H1 (cell line): ENCODE results near the gene CLN6. TPM values are rescaled to one million over a fixed set of nuclear protein-coding genes. Genes with fewer than 3 reads are reported as not detected.

ENCODE experiments used
- CTCF ChIA-PET: fragments of 300-600 bp; sonication (Branson Sonifier 250); formaldehyde crosslinking; loops from one replicate; lab custom pipeline; 2021; ENCODE audit not compliant: partially characterized antibody; lab: Charles Lee
- POLR2A ChIA-PET: fragments of 300-600 bp; sonication (Branson Sonifier 250); formaldehyde crosslinking; loops from one replicate; lab custom pipeline; 2021; ENCODE audit warnings: inconsistent platforms; ENCODE audit not compliant: partially characterized antibody; lab: Charles Lee
- DNase-seq, 2 experiments: peaks; one replicate each; pipeline versions ENCODE4 v3.0.0 to v3.0.0-alpha.2; 2010 to 2022; ENCODE audit warnings: low spot score in 2 of 2, low read depth in 1 of 2, mixed read lengths in 1 of 2
- FAIRE-seq: peaks from 2 replicates; lab custom pipeline; 2011; peaks lifted over from hg19 to GRCh38; lab: Jason Lieb, UNC
- H2AFZ ChIP-seq: 2 replicates; pipeline ENCODE4 v1.8.1; 2012; ENCODE audit warnings: low read length, inconsistent platforms
- H2AK5ac ChIP-seq: 2 replicates; pipeline ENCODE4 v1.6.1; 2013; ENCODE audit warnings: low read depth, low read length
- H2BK120ac ChIP-seq: replicated peaks from 2 replicates; pipeline ENCODE3; 2013; ENCODE audit warnings: low read depth, low read length, inconsistent platforms
- H2BK12ac ChIP-seq: 2 replicates; pipeline ENCODE4 v1.6.1; 2013; ENCODE audit warnings: low read depth, low read length
- H2BK15ac ChIP-seq: 2 replicates; pipeline ENCODE4 v1.6.1; 2013; ENCODE audit warnings: low read length
- H2BK20ac ChIP-seq: 2 replicates; pipeline ENCODE4 v1.6.1; 2013; ENCODE audit warnings: low read length
- H2BK5ac ChIP-seq: 2 replicates; pipeline ENCODE4 v1.6.1; 2013; ENCODE audit warnings: low read depth, low read length
- H3K14ac ChIP-seq: 2 replicates; pipeline ENCODE4 v1.6.1; 2013; ENCODE audit warnings: inconsistent platforms; ENCODE audit not compliant: insufficient read length
- H3K18ac ChIP-seq: 2 replicates; pipeline ENCODE4 v1.6.1; 2013; ENCODE audit warnings: low read length; ENCODE audit errors: extremely low read depth
- H3K23ac ChIP-seq: 2 replicates; pipeline ENCODE4 v1.6.1; 2013; ENCODE audit warnings: inconsistent platforms; ENCODE audit not compliant: insufficient read length
- H3K23me2 ChIP-seq: 2 replicates; pipeline ENCODE4 v1.6.1; 2013; ENCODE audit warnings: low read depth, low read length
- H3K27ac ChIP-seq: 2 replicates; pipeline ENCODE4 v1.6.1; 2011; ENCODE audit warnings: low read depth, low read length, inconsistent platforms
- H3K27me3 ChIP-seq, 4 experiments: replicated peaks in 1 of 4; 1 replicate in 1 of 4; 2 replicates in 3 of 4; pipeline versions ENCODE4 v1.6.1 to v1.8.1; 2011 to 2013; ENCODE audit warnings: low read length in 3 of 4, mild to moderate bottlenecking in 3 of 4, inconsistent platforms in 2 of 4, mixed read lengths in 2 of 4, moderate library complexity in 1 of 4; ENCODE audit not compliant: control insufficient read depth in 3 of 4, insufficient read depth in 3 of 4; ENCODE audit errors: extremely low read depth in 1 of 4
- H3K36me3 ChIP-seq, 4 experiments: 2 replicates each; pipeline versions ENCODE4 v1.6.1 to v1.8.1; 2011 to 2013; ENCODE audit warnings: mild to moderate bottlenecking in 4 of 4, low read length in 3 of 4, moderate library complexity in 2 of 4, control low read depth in 1 of 4, inconsistent platforms in 1 of 4; ENCODE audit not compliant: insufficient read depth in 4 of 4, control insufficient read depth in 2 of 4
- H3K4ac ChIP-seq: replicated peaks from 2 replicates; pipeline ENCODE3; 2013; ENCODE audit warnings: low read length, low read depth, mixed read lengths, inconsistent platforms; ENCODE audit not compliant: insufficient read length
- H3K4me1 ChIP-seq, 4 experiments: replicated peaks in 1 of 4; 1 replicate in 1 of 4; 2 replicates in 3 of 4; pipeline versions ENCODE4 v1.6.1 to v1.8.1; 2011 to 2013; ENCODE audit warnings: low read length in 3 of 4, inconsistent platforms in 2 of 4, mixed read lengths in 1 of 4; ENCODE audit not compliant: insufficient read depth in 4 of 4, control insufficient read depth in 3 of 4
- H3K4me2 ChIP-seq, 2 experiments: 2 replicates each; pipeline versions ENCODE4 v1.6.1 to v1.8.1; 2011 to 2013; ENCODE audit warnings: low read depth in 2 of 2, low read length in 2 of 2, control low read depth in 1 of 2, inconsistent platforms in 1 of 2, mild to moderate bottlenecking in 1 of 2; ENCODE audit not compliant: insufficient read depth in 1 of 2
- H3K4me3 ChIP-seq, 4 experiments: fragments of 200-600, 300-600 bp in 1 of 4; sonication (generic), shearing (Covaris generic), sonication (Bioruptor Twin) in 1 of 4; 2 replicates each; pipeline versions ENCODE4 v1.5.1 to v1.8.1; 2011 to 2016; ENCODE audit warnings: low read length in 4 of 4, low read depth in 3 of 4, control low read depth in 2 of 4, inconsistent platforms in 2 of 4, mild to moderate bottlenecking in 2 of 4, mixed read lengths in 1 of 4, moderate library complexity in 1 of 4; ENCODE audit not compliant: insufficient read depth in 2 of 4; ENCODE audit errors: extremely low read depth in 1 of 4
- H3K56ac ChIP-seq: replicated peaks from 2 replicates; pipeline ENCODE3; 2013; ENCODE audit warnings: low read depth, mild to moderate bottlenecking, mixed read lengths, low read length, inconsistent platforms; ENCODE audit not compliant: insufficient read length
- H3K79me1 ChIP-seq: 2 replicates; pipeline ENCODE4 v1.6.1; 2013; ENCODE audit warnings: low read depth, low read length, control low read depth
- H3K79me2 ChIP-seq, 2 experiments: 2 replicates each; pipeline versions ENCODE4 v1.6.1 to v1.8.1; 2012 to 2013; ENCODE audit warnings: low read length in 2 of 2, mild to moderate bottlenecking in 2 of 2, inconsistent platforms in 1 of 2; ENCODE audit not compliant: insufficient read depth in 2 of 2, control insufficient read depth in 1 of 2
- H3K9ac ChIP-seq, 4 experiments: replicated peaks in 1 of 4; 1 replicate in 1 of 4; 2 replicates in 3 of 4; pipeline versions ENCODE4 v1.6.1 to v1.8.1; 2011 to 2013; ENCODE audit warnings: low read depth in 3 of 4, low read length in 3 of 4, control low read depth in 2 of 4, mild to moderate bottlenecking in 2 of 4, moderate library complexity in 2 of 4, inconsistent platforms in 1 of 4; ENCODE audit errors: extremely low read depth in 1 of 4
- H3K9me3 ChIP-seq, 2 experiments: 2 replicates each; pipeline versions ENCODE4 v1.6.1 to v1.8.1; 2012 to 2013; ENCODE audit warnings: mild to moderate bottlenecking in 2 of 2, moderate library complexity in 2 of 2, control low read depth in 1 of 2, inconsistent platforms in 1 of 2, low read depth in 1 of 2, low read length in 1 of 2, mixed read lengths in 1 of 2; ENCODE audit not compliant: insufficient read depth in 2 of 2
- H4K20me1 ChIP-seq, 2 experiments: replicated peaks in 1 of 2; 2 replicates each; pipeline versions ENCODE3 to v1.8.1; 2011 to 2013; ENCODE audit warnings: inconsistent platforms in 2 of 2, low read length in 2 of 2, mild to moderate bottlenecking in 1 of 2; ENCODE audit not compliant: insufficient read depth in 2 of 2, control insufficient read depth in 1 of 2
- H4K5ac ChIP-seq: 2 replicates; pipeline ENCODE4 v1.6.1; 2013; ENCODE audit warnings: low read length, low read depth, mixed read lengths, inconsistent platforms; ENCODE audit not compliant: insufficient read length
- H4K8ac ChIP-seq: 2 replicates; pipeline ENCODE4 v1.8.0; 2013; ENCODE audit warnings: mild to moderate bottlenecking, moderate library complexity, low read length, inconsistent platforms; ENCODE audit not compliant: insufficient read depth; ENCODE audit errors: extremely low read depth
- H4K91ac ChIP-seq: replicated peaks from 2 replicates; pipeline ENCODE3; 2013; ENCODE audit warnings: low read length, mixed read lengths, inconsistent platforms; ENCODE audit not compliant: insufficient read length
- CTBP2 ChIP-seq: IDR thresholded peaks from 2 replicates; pipeline ENCODE4 v1.7.0; 2011; ENCODE audit warnings: borderline replicate concordance, mild to moderate bottlenecking, moderate library complexity, mixed read lengths, low read length; ENCODE audit not compliant: insufficient read depth, insufficient read length
- POLR2AphosphoS5 ChIP-seq: IDR thresholded peaks from 2 replicates; pipeline ENCODE4 v1.6.1; 2011; ENCODE audit warnings: low read depth, low read length
- WGBS, 2 experiments: shearing (Covaris generic) in 1 of 2; methylation state at CpG; one replicate each; pipeline versions ENCODE4 v1.1.6 to v1.1.7; 2013 to 2015; ENCODE audit warnings: low lambda C conversion rate in 2 of 2, mixed read lengths in 2 of 2, inconsistent platforms in 1 of 2, low coverage in 1 of 2, missing lambda C conversion rate in 1 of 2; ENCODE audit not compliant: insufficient replicate concordance in 2 of 2, insufficient coverage in 1 of 2, insufficient read length in 1 of 2; ENCODE audit errors: extremely low coverage in 1 of 2, missing lambda C conversion rate in 1 of 2; 5-methylcytosine and 5-hydroxymethylcytosine counted together
- polyA plus RNA-seq, 7 experiments: library from polyadenylated mRNA; depleted of rRNA in 3 of 7; stranded (reverse) in 5 of 7; unstranded in 2 of 7; fragments of >200 nt in 5 of 7; fragments of 200-250 nt in 2 of 7; gene quantifications; 1 replicate in 5 of 7; 2 replicates in 1 of 7; 4 replicates in 1 of 7; pipeline versions ENCODE4 v1.2.1 to v1.2.3, GENCODE V29; 2011 to 2013; ENCODE audit warnings: missing spikeins in 2 of 7, mixed read lengths in 2 of 7
- total RNA-seq: library from RNA; stranded (reverse); fragmentation: NEBNext Ultra II Directional; extraction: Animal tissue kit (Norgen Biotek cat#: 25700); gene quantifications from 2 replicates; pipeline ENCODE4 v1.2.1, GENCODE V29; 2021

CLN6 gene
- total and polyA plus RNA-seq, 2 of the 8 experiments (the other 6 are each of a cell fraction or from before 2014, with no cell fraction given), result 60.0 to 137 TPM

DNA sequence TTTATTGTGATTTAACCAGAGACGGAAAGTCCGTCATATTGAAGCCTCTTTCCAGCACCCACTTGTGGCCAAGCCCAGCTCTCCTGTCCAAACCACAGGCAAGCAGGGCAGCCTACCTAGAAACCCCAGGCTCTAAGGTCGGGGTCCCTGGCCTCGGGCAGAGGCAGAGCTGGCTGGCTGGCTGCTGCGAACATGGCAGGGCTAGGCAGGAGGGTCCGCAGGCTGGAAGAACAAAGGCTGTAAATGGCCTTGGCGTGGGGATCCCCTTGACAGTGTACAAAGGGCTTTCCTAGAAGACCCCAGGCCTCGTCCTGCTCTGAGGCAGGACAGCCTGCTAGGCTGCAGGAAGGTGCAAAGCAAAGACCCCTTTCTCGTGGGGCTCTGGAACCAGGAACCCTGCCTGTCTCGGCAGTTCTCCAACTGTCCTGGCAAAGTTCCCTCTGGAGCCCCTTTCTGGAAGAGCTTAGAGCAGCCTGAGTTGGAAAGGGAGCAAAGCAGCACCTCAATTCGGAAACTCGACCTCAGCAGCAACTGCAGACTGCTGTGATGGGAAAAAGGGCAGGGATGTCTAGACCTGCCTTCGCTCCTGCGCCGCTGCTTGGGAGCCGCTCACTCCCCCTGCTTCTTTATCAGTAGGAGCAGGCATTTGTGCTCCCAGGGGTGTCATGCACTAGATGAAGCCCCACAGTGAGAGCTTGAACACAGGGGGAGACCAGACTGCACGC lies 32.9 kb downstream of the CLN6 start:
- Histone ChIP-seq H3K23ac (no peak overlapping the region), H3K27ac (no peak overlapping the region), H4K8ac (peak overlapping the region; percentile 63; the same call in 1 of the 2 replicates), H3K18ac (no peak overlapping the region), H2BK20ac (no peak overlapping the region), H3K27me3 (no peaks in the 10 kb centered on the region), H4K20me1 (peaks cover 9 to 18% of the 10 kb centered on the region in 2 experiments), H2BK12ac (no peak overlapping the region), H2AK5ac (no peak overlapping the region), H3K79me1 (no peaks in the 10 kb centered on the region; the same call in 1 of the 2 replicates), H3K9me3 (no peaks in the 10 kb centered on the region), H3K9ac (no peak overlapping the region), H4K91ac (no peak overlapping the region), H2BK15ac (no peak overlapping the region), H3K4me2 (no peak overlapping the region), H2AFZ (no peak overlapping the region), H3K79me2 (no peaks in the 10 kb centered on the region), H3K4ac (no peak overlapping the region), H2BK5ac (no peak overlapping the region), H3K56ac (no peak overlapping the region), H2BK120ac (no peak overlapping the region), H3K36me3 (peaks cover 0 to 15% (median 10%) of the 10 kb centered on the region in 4 experiments; a peak in 4 of 8 replicates), H3K23me2 (no peaks in the 10 kb centered on the region), H3K14ac (no peak overlapping the region), H3K4me1 (peaks cover 0 to 13% (median 8%) of the 10 kb centered on the region in 4 experiments; a peak in 6 of 7 replicates), H3K4me3 (no peak overlapping the region), H4K5ac (no peak overlapping the region)
- POLR2A ChIA-PET, result interaction anchor here (0.9 to 4.6 kb wide), 4 partner anchors 10 to 53 kb away, joined by 3 to 20 read pairs (median 11); partner anchors contain the start of gene CALML4
- no peak for DNase-seq
- TF ChIP-seq CTBP2 (no peak), POLR2AphosphoS5 (peak; percentile 37; the same call in 1 of the 2 replicates)
- 91% methylated on average over 17 of the region's 17 CpGs; no CpG with 5 or more reads in 1 of the 2 experiments for WGBS, 2 experiments
- CTCF ChIA-PET, result interaction anchor here (0.8 to 11.6 kb wide), 11 partner anchors 9 to 333 kb away, joined by 3 to 101 read pairs (median 4); partner anchors contain the start of gene CALML4
- FAIRE-seq, result no peak
